Neural progenitor cell (in vitro differentiated cells): ENCODE measurements around the gene KCNMB2. TPM values are rescaled to one million over a fixed set of nuclear protein-coding genes. Genes with fewer than 3 reads are reported as not detected.
A peak's percentile ranks its signal among the peaks of the same experiment; 100 is the strongest.

Experiments
- DNase-seq: peaks from one replicate; pipeline ENCODE4 v3.0.0-alpha.2; 2016; ENCODE audit warnings: low spot score
- H2AFZ ChIP-seq: fragments of 200-600 bp; sonication (generic); replicated peaks from 2 replicates; pipeline ENCODE4 v1.6.1; 2016; ENCODE audit warnings: antibody characterized with exemption
- H3F3A ChIP-seq: fragments of 200-600 bp; sonication (generic); 2 replicates; pipeline ENCODE4 v1.6.1; 2016; ENCODE audit warnings: antibody characterized with exemption, low read depth
- H3K27ac ChIP-seq: fragments of 200-600 bp; sonication (generic); 2 replicates; pipeline ENCODE4 v1.5.1; 2016; ENCODE audit warnings: mild to moderate bottlenecking
- H3K27me3 ChIP-seq: fragments of 200-600 bp; sonication (generic); 2 replicates; pipeline ENCODE4 v1.6.1; 2016; ENCODE audit warnings: mild to moderate bottlenecking, moderate library complexity
- H3K36me3 ChIP-seq: fragments of 200-600 bp; sonication (generic); 2 replicates; pipeline ENCODE4 v1.5.1; 2016
- H3K4me1 ChIP-seq: fragments of 200-600 bp; sonication (generic); 2 replicates; pipeline ENCODE4 v1.6.1; 2016; ENCODE audit warnings: mixed run types
- H3K4me2 ChIP-seq: fragments of 200-600 bp; sonication (generic); 2 replicates; pipeline ENCODE4 v1.6.1; 2016
- H3K4me3 ChIP-seq: fragments of 200-600 bp; sonication (generic); 2 replicates; pipeline ENCODE4 v1.5.1; 2016
- H3K79me2 ChIP-seq: fragments of 200-600 bp; sonication (generic); 2 replicates; pipeline ENCODE4 v1.6.1; 2016; ENCODE audit warnings: low read depth
- H3K9ac ChIP-seq: fragments of 200-600 bp; sonication (generic); 2 replicates; pipeline ENCODE4 v1.6.1; 2016
- H3K9me3 ChIP-seq: fragments of 200-600 bp; sonication (generic); 2 replicates; pipeline ENCODE4 v1.5.1; 2016; ENCODE audit warnings: low read depth
- H4K20me1 ChIP-seq: fragments of 200-600 bp; sonication (generic); 2 replicates; pipeline ENCODE4 v1.6.1; 2016; ENCODE audit warnings: low read depth
- H3K27ac Mint-ChIP-seq: 3 replicates; pipeline ENCODE4 v1.8.0; 2021; ENCODE audit warnings: mixed read lengths
- H3K27me3 Mint-ChIP-seq: 2 replicates; pipeline ENCODE4 v1.8.0; 2022; ENCODE audit warnings: low read depth, mild to moderate bottlenecking, inconsistent platforms, moderate library complexity, mixed read lengths; ENCODE audit not compliant: insufficient read depth
- H3K36me3 Mint-ChIP-seq: 3 replicates; pipeline ENCODE4 v1.8.0; 2021; ENCODE audit warnings: mixed read lengths
- H3K4me1 Mint-ChIP-seq: 3 replicates; pipeline ENCODE4 v1.8.0; 2021; ENCODE audit warnings: mixed read lengths
- H3K4me3 Mint-ChIP-seq: 3 replicates; pipeline ENCODE4 v1.8.0; 2021; ENCODE audit warnings: mild to moderate bottlenecking, moderate library complexity, mixed read lengths
- H3K9me3 Mint-ChIP-seq: 3 replicates; pipeline ENCODE4 v1.8.0; 2020; ENCODE audit warnings: mixed read lengths
- CTCF ChIP-seq: fragments of 200-600 bp; sonication (generic); IDR thresholded peaks from 2 replicates; pipeline ENCODE4 v1.5.1; 2017; ENCODE audit warnings: antibody characterized with exemption, mild to moderate bottlenecking
- EZH2 ChIP-seq: fragments of 200-600 bp; sonication (generic); IDR thresholded peaks from 2 replicates; pipeline ENCODE4 v1.6.1; 2017; ENCODE audit warnings: antibody characterized with exemption, mild to moderate bottlenecking, moderate library complexity
- EZH2phosphoT487 ChIP-seq: fragments of 200-600 bp; sonication (generic); IDR thresholded peaks from 2 replicates; pipeline ENCODE4 v1.6.1; 2017; ENCODE audit warnings: antibody characterized with exemption
- total RNA-seq: library from RNA; depleted of rRNA; stranded (reverse); fragments of >200 nt; gene quantifications from 2 replicates; pipeline ENCODE4 v1.2.3, GENCODE V29; 2015; ENCODE audit warnings: low replicate concordance

KCNMB2 gene
- 0.12 TPM in 1 of 2 replicates, not detected in the other for total RNA-seq

- Mint-ChIP-seq H3K36me3 (no peaks in the 10 kb centered on the region), H3K4me3 (peak within 1 kb of the TSS; percentile 78), H3K27ac (no peak within 1 kb of the TSS), H3K4me1 (peaks cover 28% of the 10 kb centered on the region), H3K9me3 (no peaks in the 10 kb centered on the region), H3K27me3 (peaks cover 3% of the 10 kb centered on the region)
- Histone ChIP-seq H3K36me3 (no peaks in the 10 kb centered on the region), H3K9me3 (no peaks in the 10 kb centered on the region), H3F3A (no peaks in the 10 kb centered on the region), H3K79me2 (no peaks in the 10 kb centered on the region), H3K4me1 (peaks cover 16% of the 10 kb centered on the region), H3K4me2 (peak within 1 kb of the TSS; percentile 78), H2AFZ (peak within 1 kb of the TSS; percentile 68), H3K9ac (no peak within 1 kb of the TSS), H3K4me3 (peak within 1 kb of the TSS; percentile 50), H3K27ac (no peak within 1 kb of the TSS), H3K27me3 (peaks cover 22% of the 10 kb centered on the region), H4K20me1 (no peaks in the 10 kb centered on the region)
- TF ChIP-seq CTCF (no peak), EZH2 (no peak), EZH2phosphoT487 (no peak)
- peak; percentile 7 for DNase-seq
Observed at GRCh38 chr3:178536211-178537079, at the start of gene KCNMB2. Gene KCNMB2, plus strand, starts transcription at chr3:178536436.

- no peaks in the 10 kb centered on the region for H3K9me3 Mint-ChIP-seq
- no peaks in the 10 kb centered on the region for H3K36me3 Mint-ChIP-seq
- DNase-seq, result no peak
- Histone ChIP-seq H3K27ac (no peak overlapping the region), H3K36me3 (no peaks in the 10 kb centered on the region), H3K9ac (no peak overlapping the region), H3K4me2 (no peak overlapping the region), H2AFZ (no peak overlapping the region), H3K79me2 (no peaks in the 10 kb centered on the region), H4K20me1 (no peaks in the 10 kb centered on the region), H3K4me1 (no peaks in the 10 kb centered on the region), H3K27me3 (no peaks in the 10 kb centered on the region), H3F3A (no peaks in the 10 kb centered on the region), H3K4me3 (no peak overlapping the region), H3K9me3 (no peaks in the 10 kb centered on the region)
- peaks cover 3% of the 10 kb centered on the region for H3K4me1 Mint-ChIP-seq
- TF ChIP-seq CTCF, result no peak
- no peak for TF ChIP-seq EZH2
- TF ChIP-seq EZH2phosphoT487, result no peak
- no peak overlapping the region for H3K4me3 Mint-ChIP-seq
- no peak overlapping the region for H3K27ac Mint-ChIP-seq
- H3K27me3 Mint-ChIP-seq, result no peaks in the 10 kb centered on the region
Observed at GRCh38 chr3:178486903-178487302, 49.3 kb upstream of the KCNMB2 start.

- H3K79me2 ChIP-seq, result no peaks in the 10 kb centered on the region
- H3K4me3 Mint-ChIP-seq, result no peak overlapping the region
- H3K4me1 Mint-ChIP-seq, result peaks cover 2% of the 10 kb centered on the region
- H4K20me1 ChIP-seq, result no peaks in the 10 kb centered on the region
- H3K9me3 Mint-ChIP-seq, result no peaks in the 10 kb centered on the region
- H3F3A ChIP-seq, result no peaks in the 10 kb centered on the region
- no peak for DNase-seq
- H2AFZ ChIP-seq, result no peak overlapping the region
- H3K27ac ChIP-seq, result no peak overlapping the region
- no peak overlapping the region for H3K4me3 ChIP-seq
- no peak overlapping the region for H3K4me2 ChIP-seq
- H3K36me3 ChIP-seq, result no peaks in the 10 kb centered on the region
- TF ChIP-seq CTCF, result no peak
- no peak for TF ChIP-seq EZH2
- no peak for TF ChIP-seq EZH2phosphoT487
- no peaks in the 10 kb centered on the region for H3K9me3 ChIP-seq
- no peaks in the 10 kb centered on the region for H3K27me3 Mint-ChIP-seq
- no peaks in the 10 kb centered on the region for H3K27me3 ChIP-seq
- no peak overlapping the region for H3K9ac ChIP-seq
- H3K27ac Mint-ChIP-seq, result no peak overlapping the region
- H3K36me3 Mint-ChIP-seq, result no peaks in the 10 kb centered on the region
- H3K4me1 ChIP-seq, result no peaks in the 10 kb centered on the region
Observed at GRCh38 chr3:178487752-178488151, 48.5 kb upstream of the KCNMB2 start.
